ENCODE measurements around the gene LNPEP. TPM values are rescaled to one million over a fixed set of nuclear protein-coding genes. Genes with fewer than 3 reads are reported as not detected.

The LNPEP gene
- total and polyA plus RNA-seq, 2 experiments from 2014 or later = 7.3 to 20.1 TPM

DNA sequence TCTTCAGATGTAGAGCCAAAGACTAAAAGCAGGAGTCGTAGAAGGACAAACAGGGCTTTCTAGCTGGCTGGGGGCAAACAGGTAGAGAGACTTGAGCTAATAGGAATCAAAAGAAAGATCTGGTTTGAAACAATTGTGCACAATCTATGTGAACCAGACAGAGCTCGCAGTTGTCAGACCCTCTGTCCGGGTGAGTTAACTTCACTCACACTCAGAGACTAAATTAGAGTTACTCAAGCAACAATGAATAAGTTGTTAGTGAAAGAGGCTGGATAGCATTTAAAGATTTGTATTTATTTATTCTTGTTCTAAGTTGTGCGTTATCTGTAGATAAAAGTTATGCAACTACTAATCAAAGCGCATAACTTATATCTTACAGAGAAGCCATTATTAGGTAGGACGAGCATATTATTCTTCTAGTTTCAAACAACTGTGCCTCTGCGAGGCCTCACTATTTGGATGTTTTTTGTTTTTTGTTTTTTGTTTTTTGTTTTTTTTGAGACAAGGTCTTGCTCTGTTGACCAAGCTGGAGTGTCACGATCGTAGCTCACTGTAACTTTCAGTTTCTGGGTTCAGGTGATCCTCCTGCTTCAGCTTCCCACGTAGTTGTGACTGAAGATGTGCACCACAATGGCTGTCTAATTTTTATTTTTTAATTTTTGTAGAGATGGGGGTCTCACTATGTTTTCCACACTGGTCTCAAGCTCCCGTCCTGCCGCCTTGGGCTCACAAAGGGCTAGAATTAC, 13.2 kb upstream of the LNPEP start:
- Histone ChIP-seq H3K27me3 (replicated peaks; ENCODE audit: insufficient read depth) (no peaks in the 10 kb centered on the region), H3K79me2 (ENCODE audit: insufficient read depth) (no peaks in the 10 kb centered on the region), H3K4me1 (ENCODE audit: insufficient read depth) (0 out of 2 replicates have a peak, but pooled peaks cover 8% of the 10 kb centered on the region), H3K9ac (no peak overlapping the region), H3K4me3 (no peak overlapping the region), H3K9me3 (ENCODE audit: low read depth) (no peaks in the 10 kb centered on the region), H3K27ac (no peak overlapping the region), H3K36me3 (ENCODE audit: low read depth) (no peaks in the 10 kb centered on the region), H3F3A (ENCODE audit: insufficient read depth) (no peaks in the 10 kb centered on the region), H3K4me2 (ENCODE audit: unreplicated experiment) (no peak overlapping the region), H4K20me1 (ENCODE audit: insufficient read depth) (no peaks in the 10 kb centered on the region), H3K9me2 (ENCODE audit: insufficient read depth) (no peaks in the 10 kb centered on the region), H2AFZ (no peak overlapping the region)
- in situ Hi-C loops (cut with MboI) = no loop called here
- no peak for DNase-seq
- 94 to 95% methylated on average over 12 of the region's 12 CpGs for WGBS, 2 experiments (ENCODE audit: low coverage in 1 of 2, low lambda C conversion rate in 2 of 2, missing lambda C conversion rate in 2 of 2)
- TF ChIP-seq EZH2 (IDR thresholded peaks at IDR 0.05; ENCODE audit: insufficient read depth, poor library complexity, severe bottlenecking) = no peak
- TF ChIP-seq EZH2phosphoT487 (IDR thresholded peaks at IDR 0.05; ENCODE audit: insufficient read depth, low read depth) = no peak

DNA sequence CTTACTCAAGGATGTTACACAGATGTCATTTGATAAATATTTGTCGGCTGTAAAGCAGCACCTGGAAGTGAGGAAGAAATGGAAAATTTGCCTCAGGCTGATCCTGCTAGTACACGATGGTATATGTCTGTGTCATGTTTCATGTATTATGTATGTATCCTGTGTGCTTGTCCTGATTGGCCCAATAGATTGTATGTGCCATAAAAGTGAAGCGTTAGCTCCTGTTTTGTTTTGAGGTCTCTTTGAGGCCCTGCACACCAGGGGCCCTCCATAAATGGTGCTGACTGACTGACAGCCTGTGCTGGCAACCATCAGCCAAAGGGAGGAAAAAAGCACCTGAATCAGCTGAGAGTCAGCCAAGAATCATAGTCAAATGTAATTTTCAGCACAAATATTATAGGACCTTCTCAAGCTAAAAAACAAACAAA, 11.8 kb upstream of the LNPEP start:
- WGBS, 2 experiments (ENCODE audit: low coverage in 1 of 2, low lambda C conversion rate in 2 of 2, missing lambda C conversion rate in 2 of 2) = 57 to 68% methylated on average over 3 of the region's 3 CpGs

DNA sequence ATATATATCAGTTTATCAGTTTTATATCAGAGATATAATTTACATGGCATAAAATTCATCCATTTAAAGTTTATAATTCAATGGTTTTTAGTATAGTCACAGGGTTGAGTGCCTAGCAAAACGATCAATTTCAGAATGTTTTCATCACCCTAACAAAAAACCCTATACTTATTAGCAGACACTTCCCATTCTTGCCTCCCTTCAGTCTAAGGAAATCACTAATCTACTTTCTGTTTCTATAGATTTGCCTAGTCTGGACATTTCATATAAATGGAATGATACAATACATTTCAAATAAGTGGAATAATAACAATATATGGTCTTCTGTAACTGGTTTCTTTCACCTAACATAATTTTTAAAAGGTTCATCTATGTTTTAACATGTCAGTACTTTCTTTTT, 9.6 kb upstream of the LNPEP start:
- no peaks in the 10 kb centered on the region for H3K9me3 ChIP-seq (ENCODE audit: low read depth)
- 0 out of 2 replicates have a peak, but pooled peaks cover 5% of the 10 kb centered on the region for H3K4me1 ChIP-seq (ENCODE audit: insufficient read depth)
- H3F3A ChIP-seq (ENCODE audit: insufficient read depth) = no peaks in the 10 kb centered on the region
- H3K27ac ChIP-seq = no peak overlapping the region
- TF ChIP-seq EZH2 (IDR thresholded peaks at IDR 0.05; ENCODE audit: insufficient read depth, poor library complexity, severe bottlenecking) (no peak), EZH2phosphoT487 (IDR thresholded peaks at IDR 0.05; ENCODE audit: insufficient read depth, low read depth) (no peak)
- no peaks in the 10 kb centered on the region for H3K27me3 ChIP-seq (replicated peaks; ENCODE audit: insufficient read depth)
- no peaks in the 10 kb centered on the region for H3K36me3 ChIP-seq (ENCODE audit: low read depth)
- no peak overlapping the region for H3K4me3 ChIP-seq
- in situ Hi-C loops (cut with MboI) = no loop called here
- no peaks in the 10 kb centered on the region for H4K20me1 ChIP-seq (ENCODE audit: insufficient read depth)
- H3K9me2 ChIP-seq (ENCODE audit: insufficient read depth) = no peaks in the 10 kb centered on the region
- H3K79me2 ChIP-seq (ENCODE audit: insufficient read depth) = no peaks in the 10 kb centered on the region
- no peak overlapping the region for H3K9ac ChIP-seq
- no peak overlapping the region for H2AFZ ChIP-seq
- H3K4me2 ChIP-seq (ENCODE audit: unreplicated experiment) = no peak overlapping the region
- DNase-seq = no peak
- WGBS, 2 experiments (ENCODE audit: low coverage in 1 of 2, low lambda C conversion rate in 2 of 2, missing lambda C conversion rate in 2 of 2) = 85 to 86% methylated on average over 1 of the region's 1 CpG

More for the DNA sequence above, 11.8 kb upstream of the LNPEP start:
- TF ChIP-seq EZH2 (IDR thresholded peaks at IDR 0.05; ENCODE audit: insufficient read depth, poor library complexity, severe bottlenecking) = no peak
- no peak for TF ChIP-seq EZH2phosphoT487 (IDR thresholded peaks at IDR 0.05; ENCODE audit: insufficient read depth, low read depth)
- Histone ChIP-seq H3K9me2 (ENCODE audit: insufficient read depth) (no peaks in the 10 kb centered on the region), H2AFZ (no peak overlapping the region), H3K9me3 (ENCODE audit: low read depth) (no peaks in the 10 kb centered on the region), H3K79me2 (ENCODE audit: insufficient read depth) (no peaks in the 10 kb centered on the region), H3K36me3 (ENCODE audit: low read depth) (no peaks in the 10 kb centered on the region), H3K27me3 (replicated peaks; ENCODE audit: insufficient read depth) (no peaks in the 10 kb centered on the region), H3K27ac (no peak overlapping the region), H3K4me3 (no peak overlapping the region), H3F3A (ENCODE audit: insufficient read depth) (no peaks in the 10 kb centered on the region), H3K9ac (no peak overlapping the region), H4K20me1 (ENCODE audit: insufficient read depth) (no peaks in the 10 kb centered on the region), H3K4me2 (ENCODE audit: unreplicated experiment) (no peak overlapping the region), H3K4me1 (ENCODE audit: insufficient read depth) (0 out of 2 replicates have a peak, but pooled peaks cover 8% of the 10 kb centered on the region)
- no peak for DNase-seq
- in situ Hi-C loops (cut with MboI) = no loop called here

DNA sequence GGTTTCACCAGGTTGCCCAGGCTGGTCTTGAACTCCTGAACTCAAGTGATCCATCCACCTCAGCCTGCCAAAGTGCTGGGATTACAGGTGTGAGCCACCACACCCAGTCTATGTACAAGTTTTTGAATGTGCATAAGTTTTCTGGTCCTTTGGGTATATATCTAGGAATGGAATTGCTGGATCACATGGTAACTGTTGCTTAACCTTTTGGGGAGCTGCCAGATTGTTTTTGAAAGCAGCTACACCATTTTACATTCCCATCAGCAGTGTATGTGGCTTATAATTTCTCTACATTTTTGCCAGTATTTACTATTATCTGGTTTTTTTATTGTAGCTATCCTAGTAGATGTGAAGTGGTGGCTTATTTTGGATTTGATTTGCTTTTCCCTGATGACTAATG, 8.9 kb upstream of the LNPEP start:
- Histone ChIP-seq H3K4me1 (ENCODE audit: insufficient read depth) (no peaks in the 10 kb centered on the region), H3K9me3 (ENCODE audit: low read depth) (no peaks in the 10 kb centered on the region), H3K27me3 (replicated peaks; ENCODE audit: insufficient read depth) (no peaks in the 10 kb centered on the region), H3K9me2 (ENCODE audit: insufficient read depth) (no peaks in the 10 kb centered on the region), H3K27ac (no peak overlapping the region), H3K79me2 (ENCODE audit: insufficient read depth) (no peaks in the 10 kb centered on the region), H2AFZ (no peak overlapping the region), H3K36me3 (ENCODE audit: low read depth) (no peaks in the 10 kb centered on the region), H3F3A (ENCODE audit: insufficient read depth) (no peaks in the 10 kb centered on the region), H3K9ac (no peak overlapping the region), H3K4me2 (ENCODE audit: unreplicated experiment) (no peak overlapping the region), H4K20me1 (ENCODE audit: insufficient read depth) (no peaks in the 10 kb centered on the region), H3K4me3 (no peak overlapping the region)
- in situ Hi-C loops (cut with MboI) = no loop called here
- DNase-seq = peak; percentile 26
- no peak for TF ChIP-seq EZH2phosphoT487 (IDR thresholded peaks at IDR 0.05; ENCODE audit: insufficient read depth, low read depth)
- no peak for TF ChIP-seq EZH2 (IDR thresholded peaks at IDR 0.05; ENCODE audit: insufficient read depth, poor library complexity, severe bottlenecking)

Measured in GM23248 (cell line).